GM10248 (cell line): ENCODE results near the gene SLC49A3.
"Not testable (repeated sequence)": the region's sequence is repeated elsewhere in the genome, so short reads cannot be mapped to it uniquely, and the experiment has no call there.

ENCODE experiments used
- CTCF ChIA-PET: fragments of 300-600 bp; sonication (Branson Sonifier 250); formaldehyde crosslinking; extraction: SDS; loops from one replicate; lab custom pipeline; 2021; ENCODE audit warnings: antibody characterized with exemption; lab: Yijun Ruan, JAX
- POLR2A ChIA-PET: fragments of 350-650 bp; sonication (Branson Sonifier 250); formaldehyde crosslinking; extraction: SDS; loops from one replicate; lab custom pipeline; 2020; ENCODE audit warnings: antibody characterized with exemption; lab: Yijun Ruan, JAX
- DNase-seq: peaks from one replicate; pipeline ENCODE4 v3.0.0; 2012; ENCODE audit errors: extremely low spot score
- TF ChIP-seq, protein P1 (sequence below): IDR thresholded peaks from 2 replicates; pipeline ENCODE4 v1.5.1; 2012; ENCODE audit warnings: mild to moderate bottlenecking, low read depth; ENCODE audit errors: extremely low read depth, missing control alignments, control extremely low read depth

Gene SLC49A3

GRCh38 chr4:707929-708630, 19.1 kb upstream of the SLC49A3 start:
- ChIA-PET CTCF (no interaction called here), POLR2A (interaction anchor here (0.5 kb wide), 1 partner anchor 70 kb away, joined by 4 read pairs; no protein-coding TSS in a partner anchor)
- DNase-seq = no peak
- TF ChIP-seq, protein P1, sequence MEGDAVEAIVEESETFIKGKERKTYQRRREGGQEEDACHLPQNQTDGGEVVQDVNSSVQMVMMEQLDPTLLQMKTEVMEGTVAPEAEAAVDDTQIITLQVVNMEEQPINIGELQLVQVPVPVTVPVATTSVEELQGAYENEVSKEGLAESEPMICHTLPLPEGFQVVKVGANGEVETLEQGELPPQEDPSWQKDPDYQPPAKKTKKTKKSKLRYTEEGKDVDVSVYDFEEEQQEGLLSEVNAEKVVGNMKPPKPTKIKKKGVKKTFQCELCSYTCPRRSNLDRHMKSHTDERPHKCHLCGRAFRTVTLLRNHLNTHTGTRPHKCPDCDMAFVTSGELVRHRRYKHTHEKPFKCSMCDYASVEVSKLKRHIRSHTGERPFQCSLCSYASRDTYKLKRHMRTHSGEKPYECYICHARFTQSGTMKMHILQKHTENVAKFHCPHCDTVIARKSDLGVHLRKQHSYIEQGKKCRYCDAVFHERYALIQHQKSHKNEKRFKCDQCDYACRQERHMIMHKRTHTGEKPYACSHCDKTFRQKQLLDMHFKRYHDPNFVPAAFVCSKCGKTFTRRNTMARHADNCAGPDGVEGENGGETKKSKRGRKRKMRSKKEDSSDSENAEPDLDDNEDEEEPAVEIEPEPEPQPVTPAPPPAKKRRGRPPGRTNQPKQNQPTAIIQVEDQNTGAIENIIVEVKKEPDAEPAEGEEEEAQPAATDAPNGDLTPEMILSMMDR = no peak

GRCh38 chr4:706834-707598, 18.1 kb upstream of the SLC49A3 start:
- no peak for DNase-seq
- CTCF ChIA-PET = no interaction called here
- POLR2A ChIA-PET = no interaction called here
- TF ChIP-seq, protein P1 = no peak

DNA sequence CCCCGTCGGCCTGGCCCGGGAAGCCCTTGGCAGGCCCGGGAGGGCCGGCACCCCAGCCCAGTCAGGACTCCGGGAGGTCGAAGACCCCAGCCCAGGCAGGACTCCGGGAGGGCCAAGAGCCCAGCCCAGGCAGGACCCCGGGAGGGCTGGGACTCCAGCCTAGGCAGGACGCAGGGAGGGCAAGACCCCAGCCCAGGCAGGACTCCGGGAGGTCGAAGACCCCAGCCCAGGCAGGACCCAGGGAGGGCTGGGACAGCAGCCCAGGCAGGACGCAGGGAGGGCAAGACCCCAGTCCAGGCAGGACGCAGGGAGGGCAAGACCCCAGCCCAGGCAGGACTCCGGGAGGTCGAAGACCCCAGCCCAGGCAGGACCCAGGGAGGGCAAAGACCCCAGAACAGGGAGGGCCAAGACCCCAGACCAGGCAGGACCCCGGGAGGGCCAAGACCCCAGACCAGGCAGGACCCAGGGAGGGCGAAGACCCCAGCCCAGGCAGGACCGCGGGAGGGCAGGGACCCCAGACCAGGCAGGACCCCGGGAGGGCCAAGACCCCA, 17.2 kb upstream of the SLC49A3 start:
- DNase-seq, CTCF ChIA-PET, POLR2A ChIA-PET: not testable (repeated sequence)

- CTCF ChIA-PET = no interaction called here
- TF ChIP-seq, protein P1 = no peak
- POLR2A ChIA-PET = no interaction called here
- DNase-seq = peak; percentile 100
Observed at GRCh38 chr4:705278-706082, 16.5 kb upstream of the SLC49A3 start, which contains the start of gene PCGF3. PCGF3 (plus strand) TSS chr4:705832; CDS start chr4:733681, 27,849 bp downstream.

- DNase-seq = no peak
- TF ChIP-seq, protein P1 = no peak
- ChIA-PET CTCF (interaction anchor here (1.2 kb wide), 1 partner anchor 38 kb away, joined by 3 read pairs; no protein-coding TSS in a partner anchor), POLR2A (no interaction called here)
Observed at GRCh38 chr4:704971-705277, 16.0 kb upstream of the SLC49A3 start.

DNA sequence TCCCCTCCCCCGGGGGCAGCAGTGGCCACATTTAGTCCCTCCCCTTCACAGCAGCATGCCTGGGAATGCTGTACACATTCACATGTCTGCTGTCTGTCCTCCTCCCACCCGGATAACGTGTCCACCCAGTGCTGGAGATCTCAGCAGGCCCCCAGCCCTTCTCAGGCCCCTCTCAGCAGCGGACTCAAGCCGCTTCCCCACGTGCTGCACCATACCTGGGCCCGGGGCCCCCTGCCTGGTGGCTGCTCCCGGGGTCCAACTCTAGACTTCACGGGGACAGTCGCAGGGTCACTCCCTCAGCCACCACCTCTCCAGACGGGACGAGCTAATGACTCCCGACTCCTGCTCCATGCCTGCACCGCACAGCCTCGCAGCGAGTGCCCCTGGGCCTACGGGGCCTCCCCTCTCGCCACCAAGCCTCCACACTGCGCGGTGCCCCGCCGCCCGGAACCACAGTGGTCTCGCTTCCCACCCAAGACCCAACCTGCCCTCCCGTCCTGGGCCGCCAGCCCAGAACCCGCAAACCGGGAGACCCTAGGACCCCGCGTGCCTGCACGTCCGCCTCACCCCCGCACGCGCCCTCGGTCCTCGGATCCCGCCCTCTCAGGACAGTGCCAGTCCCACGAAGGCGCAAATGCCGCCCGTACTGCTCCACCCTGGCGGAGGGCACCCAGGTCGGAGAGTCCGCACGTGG, 15.4 kb upstream of the SLC49A3 start:
- TF ChIP-seq, protein P1 = no peak
- ChIA-PET CTCF (interaction anchor here (1.2 kb wide), 1 partner anchor 39 kb away, joined by 3 read pairs; no protein-coding TSS in a partner anchor), POLR2A (no interaction called here)
- no peak for DNase-seq
